Measurements from ENCODE around the gene PARD3B.

- TF ChIP-seq CTCF (IDR thresholded peaks at IDR 0.05) = no peak
- TF ChIP-seq POLR2A (IDR thresholded peaks at IDR 0.05) = no peak
These were observed 916.7 kb downstream of the PARD3B start for GRCh38 chr2:205461678-205462665.

Data from lower leg skin (tissue), 3 donors.